HG02970 (cell line): ENCODE results near the gene SLC48A1.

ENCODE experiments used
- ATAC-seq: cut with Tn5 transposase; IDR thresholded peaks from one replicate; pipeline ENCODE4 v1.9.1; 2021; ENCODE audit warnings: mild to moderate bottlenecking, moderate library complexity, moderate number of reproducible peaks; ENCODE audit not compliant: unreplicated experiment, low FRiP score

The SLC48A1 gene

DNA sequence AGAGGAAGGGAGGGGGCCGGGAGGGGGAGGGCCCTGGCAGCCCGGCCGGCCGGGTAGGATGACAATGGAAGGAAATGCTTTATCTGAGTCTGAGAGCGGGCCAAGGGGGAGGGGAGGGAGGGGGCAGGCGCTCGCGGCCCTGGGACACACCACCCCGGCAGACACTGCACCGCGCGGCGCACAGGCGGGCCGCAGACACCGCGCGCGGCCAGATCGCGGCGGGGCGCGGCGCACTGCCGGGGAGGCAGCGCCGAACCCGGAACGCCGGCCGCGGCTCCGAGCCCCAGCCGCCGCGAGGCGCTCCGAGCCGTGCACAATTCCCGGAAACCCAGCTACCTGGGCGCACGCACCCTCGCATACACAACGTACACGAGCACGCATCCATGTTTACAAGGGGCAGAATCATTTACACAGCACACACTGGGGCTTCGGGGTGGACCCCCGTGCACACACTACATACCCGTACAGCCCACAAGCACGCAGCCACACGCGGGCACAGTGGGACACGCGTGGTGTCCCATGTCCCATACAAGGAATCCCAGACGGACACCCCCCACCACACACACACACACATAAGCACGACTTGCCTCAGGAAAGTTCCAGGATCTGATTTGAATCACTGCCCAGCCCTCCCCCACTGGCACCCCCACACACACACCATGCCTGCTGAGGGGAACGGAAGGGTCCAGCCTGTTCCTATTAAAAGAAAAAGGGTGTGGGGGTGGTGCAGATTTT is 47.0 kb downstream of the SLC48A1 start, which contains the start of gene HDAC7:
Gene HDAC7 (minus strand): TSS at position 8 of the 735 bp plus-strand sequence. CDS start 118 bp downstream, outside the sequence.
- no peak for ATAC-seq

DNA sequence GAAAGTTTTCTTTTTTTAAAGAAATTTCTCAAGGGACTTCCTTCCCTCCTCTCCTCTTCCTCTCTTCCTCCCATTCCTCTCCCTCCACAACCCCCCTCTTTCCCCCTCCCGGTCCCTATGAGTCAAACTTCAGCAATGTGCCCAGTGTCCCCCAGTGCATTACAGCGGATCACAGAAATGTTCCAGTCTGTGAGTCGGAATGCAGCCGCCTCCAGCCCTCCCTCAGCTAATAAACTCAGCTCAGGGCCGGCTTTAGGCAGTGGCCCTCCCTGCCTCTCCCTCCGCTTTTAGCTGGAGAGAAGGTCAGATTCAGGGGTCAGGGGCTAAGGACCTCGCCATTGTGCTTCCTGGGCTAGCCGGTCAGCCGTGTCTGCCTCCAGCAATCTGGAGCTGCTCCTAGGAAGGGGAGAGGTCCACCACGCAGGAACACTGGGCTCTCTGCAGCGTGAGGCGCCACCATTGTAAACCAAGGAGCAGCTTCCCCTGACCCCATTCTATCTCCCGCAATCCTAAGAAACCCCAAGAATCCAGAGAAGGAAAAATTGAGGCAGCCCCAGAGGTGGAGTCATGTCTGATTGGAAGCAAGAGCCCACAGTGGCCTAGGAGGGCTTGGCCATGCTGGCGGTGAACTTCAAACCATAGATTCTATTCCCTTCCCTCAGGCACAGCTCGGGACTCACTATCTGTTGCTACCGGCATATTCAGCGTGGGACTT is 47.8 kb downstream of the SLC48A1 start:
- no peak for ATAC-seq

DNA sequence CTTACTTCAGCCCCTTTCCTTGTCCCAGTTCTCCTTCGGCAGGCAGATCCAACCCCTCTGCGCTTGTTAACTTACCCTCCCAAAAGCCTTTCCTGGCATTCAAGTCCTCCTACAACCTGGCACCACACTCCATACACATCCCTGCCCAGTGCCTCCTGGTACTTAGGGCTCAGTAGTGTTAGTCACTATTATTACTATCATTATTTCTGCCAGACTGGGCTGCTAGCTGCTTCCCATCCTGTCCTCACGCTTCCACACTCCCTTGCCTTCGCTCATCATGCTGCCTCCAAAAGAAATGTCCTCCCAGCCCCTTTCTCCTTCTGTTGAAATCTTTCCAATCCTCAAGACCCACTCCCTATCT is 48.3 kb downstream of the SLC48A1 start:
- no peak for ATAC-seq

DNA sequence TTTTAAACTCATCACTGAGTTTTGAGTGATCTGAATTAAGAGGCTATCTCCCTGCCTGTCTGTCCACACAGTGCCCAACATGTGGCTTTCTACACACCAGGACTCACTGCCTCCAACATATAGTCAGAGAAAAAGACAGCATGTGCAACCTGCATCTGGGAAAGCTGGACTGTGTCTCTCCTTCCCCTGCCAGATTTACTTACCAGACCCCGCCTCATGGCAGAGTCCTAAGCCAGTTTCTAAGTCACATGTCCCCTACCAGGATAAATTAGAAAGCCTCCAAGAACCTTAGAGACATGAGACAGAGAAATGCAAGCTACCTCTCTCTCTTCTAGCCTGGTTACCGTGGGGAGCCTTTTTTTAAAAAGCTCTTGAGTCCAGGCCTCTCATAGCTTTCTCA is 49.4 kb downstream of the SLC48A1 start:
- ATAC-seq = no peak

DNA sequence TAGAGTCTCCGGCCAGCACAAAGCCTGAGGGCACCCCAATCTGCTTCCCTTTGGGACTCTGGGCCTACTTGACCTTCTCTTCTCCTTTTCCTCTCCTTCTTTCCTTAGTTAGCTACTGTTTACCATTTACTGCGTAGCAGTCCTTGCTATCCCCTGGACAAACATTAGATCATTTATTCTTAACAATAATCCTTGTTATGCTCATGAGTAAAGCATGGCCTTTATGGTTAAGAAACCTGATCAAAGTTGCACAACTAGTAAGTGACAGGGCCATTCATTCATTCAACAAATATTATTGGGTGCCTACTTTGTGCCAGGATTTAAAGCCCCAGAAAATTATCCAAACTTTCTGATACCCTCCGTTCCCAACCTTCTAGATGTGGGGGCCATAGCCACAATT is 49.8 kb downstream of the SLC48A1 start:
- ATAC-seq = no peak

DNA sequence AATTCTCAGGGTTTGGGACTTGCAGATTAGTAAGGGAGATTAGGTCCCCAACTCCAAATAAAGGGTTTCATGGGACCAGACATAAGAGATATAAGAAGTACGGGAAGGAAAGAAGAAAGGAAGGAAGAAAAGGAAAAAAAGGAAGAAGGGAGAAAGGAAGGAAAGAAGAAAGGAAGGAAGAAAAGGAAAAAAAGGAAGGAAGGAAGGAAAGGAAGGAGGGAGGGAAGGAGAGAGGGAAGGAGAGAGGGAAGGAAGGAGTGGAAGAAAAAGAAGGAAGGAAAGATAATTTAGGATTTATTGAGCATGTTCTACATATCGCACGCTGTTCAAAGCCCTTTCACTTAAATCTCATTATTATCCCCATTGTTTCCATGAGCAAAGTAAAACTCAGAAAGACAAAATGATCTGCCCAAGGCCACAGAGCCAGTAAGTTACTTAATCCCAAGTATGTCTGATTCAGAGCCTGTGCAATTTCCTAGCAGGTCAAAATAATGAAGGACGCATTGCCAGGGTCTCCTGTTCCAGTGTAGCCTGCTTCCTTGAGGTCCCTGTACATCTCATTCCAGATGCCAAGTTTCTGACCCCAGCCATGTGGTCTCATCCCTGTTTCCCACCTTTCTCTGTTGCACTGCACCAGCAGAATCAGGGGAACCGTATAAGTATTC is 50.5 kb downstream of the SLC48A1 start:
- ATAC-seq = no peak

DNA sequence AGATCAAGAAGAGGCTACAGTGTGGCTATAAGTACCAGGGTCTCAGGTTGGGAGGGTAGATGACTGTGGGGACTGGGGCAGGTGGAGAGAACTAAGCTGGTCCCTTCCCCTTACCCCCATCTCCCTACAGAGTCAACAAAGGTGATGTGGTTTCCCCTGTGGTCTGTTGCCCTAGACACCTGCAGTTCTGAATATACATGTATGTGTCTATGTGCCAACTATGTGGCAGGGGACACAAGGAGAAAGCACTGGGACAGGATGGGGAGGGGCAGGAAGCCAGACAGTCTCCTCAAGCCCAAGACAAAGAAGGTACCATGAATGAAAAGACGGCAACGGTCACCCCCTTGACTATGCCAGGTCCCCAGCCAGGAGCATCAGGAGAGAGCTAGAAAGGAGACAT is 51.2 kb downstream of the SLC48A1 start:
- no peak for ATAC-seq

DNA sequence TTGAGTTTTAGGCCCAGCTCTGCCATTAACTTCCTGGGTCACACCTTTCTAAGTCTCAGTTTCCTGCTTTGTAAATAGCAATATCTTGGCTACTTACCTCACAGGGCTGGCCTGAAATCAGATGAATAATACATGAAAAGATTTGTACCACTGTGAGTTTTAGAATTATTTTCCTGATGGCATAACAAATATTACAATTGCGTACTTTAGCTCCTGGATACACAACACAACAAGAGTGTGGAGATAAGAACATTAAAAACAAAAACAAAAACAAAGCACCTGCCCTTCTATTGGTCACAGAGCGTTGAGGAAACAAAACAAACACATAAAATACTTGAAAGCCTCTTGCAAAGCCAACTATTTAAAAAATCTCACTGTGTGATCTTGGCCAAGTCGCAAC is 51.6 kb downstream of the SLC48A1 start:
- ATAC-seq = no peak

DNA sequence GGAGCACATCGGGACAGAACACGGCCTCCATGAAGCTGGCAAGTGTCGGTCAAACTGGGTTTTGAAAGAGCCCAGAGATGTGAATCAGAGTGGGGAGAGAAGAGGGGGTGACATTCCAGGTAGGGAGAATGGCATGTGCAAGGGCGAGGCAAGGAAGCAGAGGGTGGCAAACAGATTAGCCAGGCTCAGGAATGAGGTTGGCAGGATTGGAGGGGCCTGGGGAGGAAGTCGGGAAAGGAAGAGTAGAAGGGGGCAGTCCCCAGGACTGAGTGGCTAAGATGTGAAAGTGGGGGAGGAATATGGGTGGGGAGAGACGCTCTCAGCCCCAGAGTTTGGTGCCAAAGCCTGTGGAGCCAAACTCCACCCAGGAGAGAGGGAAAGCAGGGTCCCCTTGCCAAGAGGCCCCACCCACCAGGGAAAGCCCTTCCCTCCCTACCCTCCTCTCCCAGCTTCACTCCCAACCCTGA is 52.2 kb downstream of the SLC48A1 start:
- ATAC-seq = no peak

DNA sequence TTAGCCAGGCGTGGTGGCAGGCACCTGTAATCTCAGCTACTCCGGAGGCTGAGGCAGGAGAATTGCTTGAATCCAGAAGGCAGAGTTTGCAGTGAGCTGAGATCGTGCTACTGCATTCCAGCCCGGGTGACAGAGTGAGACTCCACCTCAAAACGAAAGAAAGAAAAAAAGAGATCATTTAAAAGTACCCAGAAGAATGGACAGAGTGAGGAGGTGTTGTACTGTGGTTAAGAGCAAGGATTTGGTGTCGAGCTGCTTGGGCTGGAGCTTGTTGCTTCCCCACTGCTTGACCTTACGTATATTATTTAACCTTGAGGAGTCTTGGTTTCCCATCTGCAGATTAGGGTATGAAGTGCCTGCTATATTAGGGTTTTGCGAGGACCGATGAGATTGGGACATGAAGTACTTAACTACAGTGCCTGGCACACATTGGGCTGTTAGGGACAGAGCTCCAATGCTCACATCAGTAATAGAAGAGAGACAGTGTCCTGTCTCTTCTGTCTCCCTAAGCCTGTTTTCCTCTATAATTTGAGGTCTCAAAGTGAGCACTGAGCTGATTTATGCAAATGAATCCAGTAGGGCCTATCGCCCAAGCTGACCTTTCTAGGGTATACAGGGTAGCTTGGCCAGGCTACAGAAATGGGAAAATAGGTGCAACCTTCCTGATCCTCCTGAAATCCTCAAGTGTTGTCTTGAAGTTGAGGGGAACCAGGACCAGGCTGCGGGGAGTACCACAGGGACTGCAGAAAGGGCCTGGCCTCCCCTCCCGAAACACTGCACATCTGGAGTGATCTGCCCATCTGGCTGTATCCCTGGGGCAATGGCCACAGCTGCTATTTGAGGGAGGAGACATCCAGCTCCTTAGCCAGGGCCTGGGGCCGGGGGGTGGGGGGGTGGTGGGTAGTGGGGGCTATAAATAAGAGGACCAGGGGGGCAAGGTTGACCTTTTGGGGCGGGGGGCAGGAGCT is 55.3 kb downstream of the SLC48A1 start:
- ATAC-seq = no peak

DNA sequence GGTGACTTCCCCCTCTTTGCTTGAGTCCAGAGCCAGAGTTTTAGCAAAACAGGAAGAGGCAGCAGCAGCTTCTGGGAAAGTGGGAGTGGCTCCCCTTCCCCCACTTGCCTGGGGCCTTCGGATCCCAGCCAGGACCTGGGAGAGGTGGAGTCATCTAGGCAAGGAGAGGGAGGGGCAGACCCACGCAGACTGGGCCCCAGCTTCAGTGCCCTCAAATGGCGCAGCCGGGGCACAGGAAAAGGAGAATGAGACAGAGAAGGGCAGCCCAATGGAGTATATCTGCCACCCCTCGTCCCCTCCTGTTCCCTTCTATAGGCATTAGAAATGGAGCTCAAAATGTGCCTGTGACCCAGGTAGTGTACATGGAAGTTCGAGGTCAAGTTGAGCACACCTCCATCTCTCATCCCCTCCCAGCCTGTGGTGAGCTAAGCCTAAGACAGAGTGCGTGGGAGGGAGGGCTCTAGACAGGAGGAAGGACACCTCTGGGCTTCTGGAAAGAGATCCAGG is 56.0 kb downstream of the SLC48A1 start:
- ATAC-seq = no peak

DNA sequence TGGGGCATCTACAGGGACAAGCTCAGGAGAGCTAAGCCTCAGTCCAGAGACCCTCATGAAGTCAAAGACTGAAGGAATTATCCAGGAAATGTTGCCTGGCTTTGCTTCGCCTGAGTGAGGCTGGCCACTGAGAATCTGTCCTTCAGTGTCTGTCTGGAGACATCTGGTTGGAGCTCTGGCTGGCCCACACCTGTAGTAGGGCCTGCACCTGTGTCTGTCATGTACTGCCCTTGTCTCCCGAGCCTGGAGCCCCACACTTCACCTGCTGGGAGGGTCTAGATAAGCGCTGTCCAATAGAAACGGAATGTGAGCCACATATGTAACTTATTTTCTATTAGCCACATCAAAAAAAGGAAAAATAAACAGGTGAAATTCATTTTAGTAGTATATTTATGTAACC is 56.5 kb downstream of the SLC48A1 start:
- no peak for ATAC-seq
